HG03558 (cell line): ENCODE data around the gene UBALD1.
"Not testable (repeated sequence)": the region's sequence is repeated elsewhere in the genome, so short reads cannot be mapped to it uniquely, and the experiment has no call there.

ENCODE experiments used
- ATAC-seq: cut with Tn5 transposase; IDR thresholded peaks from one replicate; pipeline ENCODE4 v1.9.1; 2021; ENCODE audit warnings: moderate number of reproducible peaks; ENCODE audit not compliant: unreplicated experiment; ENCODE audit errors: extremely low read depth

Gene UBALD1

DNA sequence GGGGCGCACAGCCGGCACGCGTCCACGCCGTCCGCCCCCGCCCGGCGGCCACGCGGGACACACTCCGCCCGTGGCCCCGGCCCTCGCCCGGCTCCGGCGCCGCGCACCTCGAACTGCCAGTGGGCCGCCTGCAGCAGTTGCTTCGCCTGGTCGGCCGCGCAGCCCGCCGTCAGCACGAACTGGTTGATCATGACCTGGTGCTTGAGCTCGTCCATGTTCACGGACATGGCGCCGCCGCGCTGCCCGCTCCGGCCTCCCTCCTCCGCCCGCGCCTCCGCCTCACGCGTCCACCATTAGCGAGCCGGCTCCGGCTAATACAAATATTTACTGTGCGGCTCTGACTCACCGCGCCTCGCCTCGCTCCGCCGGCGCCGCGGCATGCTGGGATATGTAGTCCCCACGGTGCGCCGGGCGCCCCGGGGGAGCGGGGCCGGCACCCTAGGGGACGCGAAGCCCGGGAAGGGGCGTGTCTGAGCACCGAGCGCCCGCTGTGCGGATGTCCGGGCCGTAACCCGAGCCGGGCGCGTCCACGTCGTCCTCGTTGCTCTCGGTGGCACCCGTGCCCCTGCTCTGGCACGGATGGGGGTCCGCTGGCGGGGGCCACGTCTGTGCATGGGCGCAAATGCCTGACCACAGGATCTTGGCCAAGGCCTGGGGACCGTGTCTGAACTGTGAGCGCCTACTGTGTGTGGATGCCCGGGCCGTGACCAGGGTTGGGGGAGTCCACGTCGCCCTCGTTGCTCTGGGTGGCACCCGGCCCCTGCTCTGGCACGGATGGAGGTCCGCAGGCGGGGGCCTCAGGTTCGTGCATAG is at the start of gene UBALD1:
Gene UBALD1 (minus strand): TSS at position 318 of the 813 bp plus-strand sequence. CDS start 91 bp downstream, at position 227.
- peak; percentile 36 for ATAC-seq

- ATAC-seq = no peak
Observed at GRCh38 chr16:4663777-4664465, 49.2 kb upstream of the UBALD1 start.

DNA sequence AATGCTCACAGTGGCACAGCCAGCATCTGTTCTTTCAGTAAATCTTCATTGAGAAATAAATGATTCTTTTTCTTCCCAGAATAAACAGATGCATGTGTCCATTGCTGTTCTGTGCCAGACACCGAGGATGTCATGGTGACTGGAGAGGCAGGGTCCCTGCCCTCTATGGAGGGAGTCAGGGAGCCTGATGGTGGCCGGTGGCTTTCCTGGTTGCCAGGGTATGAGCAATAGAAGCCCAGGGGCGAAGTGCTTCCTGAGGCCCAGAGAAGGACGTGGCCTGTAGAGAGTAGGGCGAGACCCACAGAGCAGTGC is 48.7 kb upstream of the UBALD1 start:
- no peak for ATAC-seq

DNA sequence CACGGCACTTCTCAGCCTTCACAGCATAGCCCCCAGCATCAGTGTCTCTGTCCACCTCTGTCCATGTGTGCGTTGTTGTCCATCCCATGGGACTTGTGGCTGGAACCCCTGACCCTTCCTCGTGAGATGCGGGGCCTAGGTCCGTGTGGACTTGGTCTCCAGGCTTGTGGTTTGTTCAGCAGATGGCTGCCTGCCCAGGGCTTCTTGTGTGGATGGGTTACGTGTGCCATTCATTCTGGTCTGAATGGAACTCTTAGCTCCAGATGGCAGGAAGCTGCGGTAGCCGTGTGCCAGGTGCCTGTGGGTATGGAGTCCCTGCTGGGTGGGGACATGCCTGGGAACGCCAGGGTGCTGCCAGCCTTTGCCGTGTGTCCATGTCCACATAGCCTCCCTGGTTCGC is 47.0 kb upstream of the UBALD1 start:
- no peak for ATAC-seq

DNA sequence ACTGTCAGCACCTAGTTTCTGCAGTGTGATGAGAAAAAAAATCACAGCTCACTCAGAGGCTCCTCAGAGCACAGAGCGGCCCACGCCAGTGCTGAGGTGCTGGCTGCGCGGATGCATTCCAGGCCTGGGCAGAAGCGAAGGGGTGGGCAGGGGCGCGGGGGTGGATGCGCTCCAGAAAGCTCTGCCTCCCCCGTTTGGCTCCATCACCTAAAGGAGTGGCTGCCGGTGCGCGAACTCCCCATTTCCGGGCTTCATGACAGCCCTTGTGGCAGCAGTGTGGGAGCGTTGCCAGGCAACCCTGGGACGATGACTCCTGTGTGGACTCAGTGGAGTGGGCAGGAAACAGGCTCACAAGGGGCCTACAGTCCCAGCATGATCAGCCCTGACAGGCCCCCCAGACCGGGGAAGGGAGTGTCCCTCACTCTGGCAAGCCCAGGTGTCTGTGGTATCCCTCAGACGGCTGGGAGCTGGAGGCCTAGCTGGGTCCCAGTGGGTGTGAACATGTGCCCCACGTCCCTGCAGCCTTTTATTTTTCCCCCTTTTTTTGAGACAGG is 45.8 kb upstream of the UBALD1 start:
- ATAC-seq = no peak

GRCh38 chr16:4659363-4660353 is 45.0 kb upstream of the UBALD1 start:
- ATAC-seq = no peak

DNA sequence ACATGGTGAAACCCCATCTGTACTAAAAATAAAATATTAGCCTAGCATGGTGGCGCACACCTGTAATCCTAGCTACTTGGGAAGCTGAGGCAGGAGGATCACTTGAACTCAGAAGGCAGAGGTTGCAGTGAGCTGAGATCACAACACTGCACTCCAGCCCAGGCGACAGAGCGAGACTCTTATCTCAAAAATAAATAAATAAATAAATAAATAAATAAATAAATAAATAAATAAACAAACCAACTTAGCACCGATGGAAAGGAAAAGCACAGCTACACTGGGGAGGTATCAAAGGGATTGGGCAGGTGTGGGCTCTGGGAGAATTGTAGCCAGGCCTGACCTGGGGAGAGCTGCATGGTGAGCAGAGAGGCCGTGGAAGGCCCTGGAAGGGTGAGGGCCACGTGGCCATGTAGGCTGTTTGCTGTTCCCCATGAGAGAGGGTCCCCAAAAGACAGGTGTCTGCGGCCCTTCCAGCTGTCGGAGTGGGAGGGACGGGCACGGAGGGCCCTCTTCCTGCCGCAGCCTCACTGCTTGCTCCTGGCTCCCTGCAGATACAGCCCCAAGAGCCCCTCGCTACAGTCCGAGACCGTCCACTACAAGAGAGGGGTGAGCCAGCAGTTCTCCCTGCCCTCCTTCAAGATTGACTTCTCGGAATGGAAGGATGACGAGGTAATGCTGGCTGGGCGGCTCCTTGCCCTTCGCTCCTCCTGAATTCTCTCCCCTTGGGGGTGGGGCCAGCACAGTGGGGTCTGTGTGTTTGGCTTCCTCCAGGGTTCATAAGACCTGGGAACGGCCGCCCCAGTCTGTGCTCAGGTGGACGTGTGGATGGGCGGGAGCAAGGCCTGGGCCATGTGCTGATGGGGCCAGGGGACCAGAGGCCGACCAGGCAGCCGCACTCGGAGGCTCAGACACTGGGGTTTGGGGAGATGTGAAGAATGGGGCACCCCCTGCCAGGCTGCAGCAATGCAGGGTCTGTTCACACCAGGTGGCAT is 42.3 kb upstream of the UBALD1 start:
- no peak for ATAC-seq

- no peak for ATAC-seq
Observed at GRCh38 chr16:4656221-4656620, 41.5 kb upstream of the UBALD1 start.

DNA sequence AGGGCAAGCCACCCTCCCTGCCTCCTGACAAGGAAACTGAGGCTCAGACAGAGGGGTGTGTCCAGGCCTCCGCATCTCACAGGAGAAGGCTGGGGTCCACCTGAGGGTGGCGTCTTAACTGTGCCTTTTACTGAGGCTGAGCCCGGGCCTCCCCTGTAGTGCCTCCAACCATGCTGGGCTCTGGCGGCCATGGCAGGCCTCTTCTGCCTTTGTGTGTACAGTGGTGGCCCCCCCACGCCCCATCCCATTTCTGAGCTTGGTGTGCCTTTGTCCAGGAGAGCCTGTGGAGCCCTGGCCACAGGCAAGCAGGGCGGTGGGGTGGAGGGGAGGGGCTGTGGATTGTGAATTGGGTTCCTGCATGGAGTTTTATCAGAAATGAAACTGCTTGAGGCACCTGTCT is 41.1 kb upstream of the UBALD1 start:
- ATAC-seq = no peak

GRCh38 chr16:4654964-4655590 is 40.4 kb upstream of the UBALD1 start:
- no peak for ATAC-seq

- ATAC-seq = no peak
Observed at GRCh38 chr16:4654011-4654963, 39.6 kb upstream of the UBALD1 start.

- no peak for ATAC-seq
Observed at GRCh38 chr16:4652561-4652960, 37.9 kb upstream of the UBALD1 start.

DNA sequence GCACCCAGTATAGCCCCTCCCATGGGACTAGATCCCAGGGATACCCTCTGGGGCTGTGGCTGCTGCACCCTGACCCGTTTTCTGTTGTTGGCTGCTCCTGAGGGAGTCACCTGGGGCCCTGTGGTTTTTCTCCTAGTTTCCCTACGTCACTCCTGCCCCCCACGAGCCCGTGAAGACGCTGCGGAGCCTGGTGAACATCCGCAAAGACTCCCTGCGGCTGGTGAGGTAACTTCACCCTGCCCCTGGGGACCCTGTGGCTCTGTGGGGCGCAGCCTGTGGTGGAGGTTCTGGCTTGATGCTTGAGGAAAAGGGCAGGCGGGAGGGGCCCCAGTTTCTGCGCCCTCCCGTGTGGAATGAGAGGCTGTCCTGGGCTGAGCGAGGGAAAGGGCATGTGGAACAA is 37.1 kb upstream of the UBALD1 start:
- no peak for ATAC-seq

GRCh38 chr16:4650443-4651074 is 35.9 kb upstream of the UBALD1 start:
- not testable (repeated sequence) for ATAC-seq

GRCh38 chr16:4649744-4650442 is 35.2 kb upstream of the UBALD1 start:
- no peak for ATAC-seq

- ATAC-seq = no peak
Observed at GRCh38 chr16:4648917-4649316, 34.2 kb upstream of the UBALD1 start.

GRCh38 chr16:4647644-4647980 is 32.9 kb upstream of the UBALD1 start:
- ATAC-seq = no peak
